WERI-Rb-1 (cell line): ENCODE data around the gene SCUBE3.

Experiments
- DNase-seq: peaks from one replicate; pipeline ENCODE4 v3.0.0-alpha.2; 2020
- H3K27ac ChIP-seq: fragments of 250-450 bp; sonication (Bioruptor Pico); 2 replicates; pipeline ENCODE4 v1.5.1; 2020; ENCODE audit warnings: mild to moderate bottlenecking, moderate library complexity
- H3K27me3 ChIP-seq: fragments of 250-450 bp; sonication (Bioruptor Pico); 2 replicates; pipeline ENCODE4 v1.5.1; 2021; ENCODE audit warnings: mild to moderate bottlenecking, low read depth, moderate library complexity; ENCODE audit not compliant: insufficient read depth, severe bottlenecking
- H3K36me3 ChIP-seq: fragments of 250-450 bp; sonication (Bioruptor Pico); 2 replicates; pipeline ENCODE4 v1.5.1; 2020; ENCODE audit warnings: mild to moderate bottlenecking, moderate library complexity
- H3K4me3 ChIP-seq: 2 replicates; pipeline ENCODE4 v1.5.1; 2011; ENCODE audit warnings: low read depth, mild to moderate bottlenecking, control low read depth, low read length
- H3K9me3 ChIP-seq: fragments of 250-450 bp; sonication (Bioruptor Pico); 2 replicates; pipeline ENCODE4 v1.5.1; 2021; ENCODE audit warnings: mild to moderate bottlenecking, moderate library complexity; ENCODE audit not compliant: severe bottlenecking
- CTCF ChIP-seq: IDR thresholded peaks from 2 replicates; pipeline ENCODE4 v1.5.1; 2011; ENCODE audit warnings: low read depth, mild to moderate bottlenecking, control low read depth, inconsistent platforms, low read length

The SCUBE3 gene

GRCh38 chr6:35181933-35182612 lies 31.7 kb upstream of the SCUBE3 start:
- Histone ChIP-seq H3K27me3 (no peaks in the 10 kb centered on the region), H3K9me3 (no peaks in the 10 kb centered on the region), H3K27ac (no peak overlapping the region), H3K36me3 (no peaks in the 10 kb centered on the region), H3K4me3 (no peak overlapping the region)
- no peak for DNase-seq
- TF ChIP-seq CTCF: no peak

- no peak for DNase-seq
- no peak for TF ChIP-seq CTCF
- no peaks in the 10 kb centered on the region for H3K27me3 ChIP-seq
- H3K36me3 ChIP-seq: no peaks in the 10 kb centered on the region
- H3K27ac ChIP-seq: no peak overlapping the region
- no peak overlapping the region for H3K4me3 ChIP-seq
- H3K9me3 ChIP-seq: no peaks in the 10 kb centered on the region
Observed at GRCh38 chr6:35183281-35183680, 30.5 kb upstream of the SCUBE3 start.

GRCh38 chr6:35183935-35184334 lies 29.8 kb upstream of the SCUBE3 start:
- no peak for DNase-seq

GRCh38 chr6:35184580-35185301 lies 29.0 kb upstream of the SCUBE3 start:
- Histone ChIP-seq H3K9me3 (no peaks in the 10 kb centered on the region), H3K27ac (no peak overlapping the region), H3K27me3 (no peaks in the 10 kb centered on the region), H3K36me3 (no peaks in the 10 kb centered on the region), H3K4me3 (no peak overlapping the region)
- no peak for DNase-seq
- TF ChIP-seq CTCF: no peak

More at GRCh38 chr6:35183935-35184334, 29.8 kb upstream of the SCUBE3 start:
- Histone ChIP-seq H3K27me3 (no peaks in the 10 kb centered on the region), H3K27ac (no peak overlapping the region), H3K4me3 (no peak overlapping the region), H3K9me3 (no peaks in the 10 kb centered on the region), H3K36me3 (no peaks in the 10 kb centered on the region)
- no peak for TF ChIP-seq CTCF

GRCh38 chr6:35185302-35185681 lies 28.5 kb upstream of the SCUBE3 start:
- no peak for DNase-seq
- no peaks in the 10 kb centered on the region for H3K27me3 ChIP-seq
- no peak for TF ChIP-seq CTCF
- H3K4me3 ChIP-seq: no peak overlapping the region
- no peaks in the 10 kb centered on the region for H3K36me3 ChIP-seq
- H3K27ac ChIP-seq: no peak overlapping the region
- H3K9me3 ChIP-seq: no peaks in the 10 kb centered on the region

GRCh38 chr6:35185971-35186370 lies 27.8 kb upstream of the SCUBE3 start:
- no peak for DNase-seq
- Histone ChIP-seq H3K36me3 (no peaks in the 10 kb centered on the region), H3K9me3 (no peaks in the 10 kb centered on the region), H3K27ac (no peak overlapping the region), H3K4me3 (no peak overlapping the region), H3K27me3 (no peaks in the 10 kb centered on the region)
- TF ChIP-seq CTCF: no peak
